Body of pancreas (tissue), 4 donors: ENCODE data around the gene GNE. TPM values are rescaled to one million over a fixed set of nuclear protein-coding genes. Genes with fewer than 3 reads are reported as not detected.
"Not testable (repeated sequence)": the region's sequence is repeated elsewhere in the genome, so short reads cannot be mapped to it uniquely, and the experiment has no call there.

Experiments
- ATAC-seq: fragments of 150-250 bp; one replicate; pipeline ENCODE4 v1.9.1; 2016
- DNase-seq, 4 donors: peaks; one replicate each; pipeline ENCODE4 v3.0.0-alpha.2; 2019
- H3K27ac ChIP-seq, 4 donors: fragments of 200-600 bp; sonication (generic); 1 replicate in 3 of 4; 2 replicates in 1 of 4; pipeline versions ENCODE4 v1.5.1 to v1.6.1; 2016 to 2019; ENCODE audit warnings: mild to moderate bottlenecking in 1 of 4, mixed read lengths in 1 of 4, moderate library complexity in 1 of 4
- H3K27me3 ChIP-seq, 2 donors: fragments of 200-600 bp; sonication (generic); one replicate each; pipeline ENCODE4 v1.6.0; 2016; ENCODE audit warnings: mild to moderate bottlenecking in 1 of 2
- H3K36me3 ChIP-seq, 2 donors: fragments of 200-600 bp; sonication (generic); replicated peaks in 1 of 2; 2 replicates each; pipeline ENCODE4 v1.5.1; 2016; ENCODE audit warnings: low read depth in 2 of 2; ENCODE audit not compliant: insufficient read depth in 1 of 2
- H3K4me1 ChIP-seq: fragments of 200-600 bp; sonication (generic); one replicate; pipeline ENCODE4 v1.6.0; 2016
- H3K4me3 ChIP-seq, 2 donors: fragments of 200-600 bp; sonication (generic); 1 replicate in 1 of 2; 2 replicates in 1 of 2; pipeline ENCODE4 v1.5.1; 2016 to 2019
- H3K9me3 ChIP-seq, 3 donors: fragments of 200-600 bp; sonication (generic); 1 replicate in 2 of 3; 2 replicates in 1 of 3; pipeline ENCODE4 v1.5.1; 2016
- CTCF ChIP-seq, 7 experiments: fragments of 450-650 bp in 4 of 7; fragments of 200-600 bp in 3 of 7; sonication (generic) in 3 of 7; IDR thresholded peaks; one replicate each; pipeline ENCODE4 v1.5.1; 2016 to 2019; ENCODE audit warnings: antibody characterized with exemption in 7 of 7
- POLR2A ChIP-seq, 3 donors: fragments of 450-650 bp; IDR thresholded peaks; one replicate each; pipeline ENCODE4 v1.6.1; 2016; ENCODE audit warnings: antibody characterized with exemption in 3 of 3, mild to moderate bottlenecking in 2 of 3
- WGBS, 2 donors: methylation state at CpG; one replicate each; pipeline ENCODE4 v1.1.5; 2017; 5-methylcytosine and 5-hydroxymethylcytosine counted together
- intact Hi-C: fragments of 100-400 bp; cut with DNase I; formaldehyde crosslinking; loops from one replicate; pipeline ENCODE4 v1.15.1; 2023
- total RNA-seq, 2 donors: library from RNA; depleted of rRNA; stranded (reverse); fragments of >200 nt; gene quantifications; one replicate each; pipeline ENCODE4 v1.1.0, GENCODE V29; 2016

GNE gene
- total RNA-seq, 2 donors from 2014 or later, result 7.3 to 15.8 TPM

DNA sequence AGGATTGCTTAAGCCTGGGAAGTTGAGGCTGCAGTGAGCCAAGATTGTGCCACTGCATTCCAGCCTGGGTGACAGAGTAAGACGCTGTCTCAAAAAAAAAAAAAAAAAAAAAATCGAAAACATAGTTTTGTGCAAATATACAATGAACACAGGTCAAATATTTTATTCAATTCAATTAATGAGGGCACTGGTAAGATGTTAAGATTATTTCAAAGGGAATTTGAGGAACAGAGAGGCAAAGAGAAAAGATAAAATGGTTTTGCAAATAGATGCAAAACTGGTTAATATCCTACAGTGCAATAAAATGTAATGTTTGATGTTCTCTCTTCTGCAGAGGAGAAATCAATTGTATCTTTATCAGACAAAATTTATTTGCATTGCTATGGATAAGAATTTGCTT, 39.5 kb upstream of the GNE start:
- Histone ChIP-seq H3K4me3 (no peak overlapping the region), H3K4me1 (peaks cover 4% of the 10 kb centered on the region), H3K27ac (no peak overlapping the region), H3K9me3 (no peaks in the 10 kb centered on the region), H3K36me3 (no peaks in the 10 kb centered on the region), H3K27me3 (no peaks in the 10 kb centered on the region)
- intact Hi-C loops, result no loop called here
- DNase-seq (no peak), ATAC-seq (no peak)
- TF ChIP-seq CTCF (IDR thresholded peaks at IDR 0.05) (no peak), POLR2A (IDR thresholded peaks at IDR 0.05) (no peak)
- WGBS, 2 donors, result 39 to 89% methylated on average over 2 of the region's 2 CpGs

DNA sequence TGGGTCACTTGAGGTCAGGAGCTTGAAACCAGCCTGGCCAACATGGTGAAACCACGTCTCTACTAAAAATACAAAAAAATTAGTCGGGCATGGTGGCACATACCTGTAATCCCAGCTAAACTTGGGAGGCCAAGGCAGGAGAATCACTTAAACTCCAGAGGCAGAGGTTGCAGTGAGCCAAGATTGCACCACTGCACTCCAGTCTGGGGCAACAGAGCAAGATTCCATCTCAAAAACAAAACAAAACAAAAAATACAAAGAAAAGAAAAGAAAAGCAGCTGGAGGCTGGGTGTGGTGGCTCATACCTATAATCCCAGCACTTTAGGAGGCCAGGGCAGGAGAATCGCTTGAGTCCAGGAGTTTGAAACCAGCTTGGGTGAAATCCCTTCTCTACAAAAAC, 36.7 kb upstream of the GNE start:
- H3K9me3 ChIP-seq, H3K27me3 ChIP-seq, DNase-seq, ATAC-seq, H3K27ac ChIP-seq, H3K4me1 ChIP-seq, H3K4me3 ChIP-seq, intact Hi-C loops, H3K36me3 ChIP-seq: not testable (repeated sequence)
- WGBS, 2 donors, result 82 to 89% methylated on average over 3 of the region's 3 CpGs

DNA sequence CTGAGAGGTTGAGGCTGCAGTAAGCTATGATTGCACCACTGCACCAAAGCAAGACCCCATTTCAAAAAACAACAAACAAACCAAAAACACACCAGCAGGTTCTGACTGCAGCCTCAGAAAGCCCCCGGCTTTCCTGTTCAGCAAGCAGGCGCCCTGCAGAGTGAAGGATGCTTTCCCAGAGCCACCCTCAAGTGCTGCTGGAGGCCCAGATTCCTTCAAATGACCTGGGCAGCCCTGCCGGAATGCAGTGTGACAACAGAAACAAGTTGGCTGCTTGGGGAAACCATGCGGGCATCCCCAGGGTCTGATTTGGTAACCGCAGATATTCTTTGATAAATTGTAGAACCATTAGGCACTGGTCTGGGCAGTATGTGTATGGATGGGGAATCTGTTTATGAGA, 35.7 kb upstream of the GNE start:
- 83 to 91% methylated on average over 5 of the region's 5 CpGs for WGBS, 2 donors
- ATAC-seq (no peak), DNase-seq (no peak)
- Histone ChIP-seq H3K36me3 (no peaks in the 10 kb centered on the region), H3K9me3 (no peaks in the 10 kb centered on the region), H3K4me1 (peaks cover 4% of the 10 kb centered on the region), H3K27ac (no peak overlapping the region), H3K27me3 (no peaks in the 10 kb centered on the region), H3K4me3 (no peak overlapping the region)
- intact Hi-C loops, result no loop called here
- TF ChIP-seq POLR2A (IDR thresholded peaks at IDR 0.05) (no peak), CTCF (IDR thresholded peaks at IDR 0.05) (no peak)

DNA sequence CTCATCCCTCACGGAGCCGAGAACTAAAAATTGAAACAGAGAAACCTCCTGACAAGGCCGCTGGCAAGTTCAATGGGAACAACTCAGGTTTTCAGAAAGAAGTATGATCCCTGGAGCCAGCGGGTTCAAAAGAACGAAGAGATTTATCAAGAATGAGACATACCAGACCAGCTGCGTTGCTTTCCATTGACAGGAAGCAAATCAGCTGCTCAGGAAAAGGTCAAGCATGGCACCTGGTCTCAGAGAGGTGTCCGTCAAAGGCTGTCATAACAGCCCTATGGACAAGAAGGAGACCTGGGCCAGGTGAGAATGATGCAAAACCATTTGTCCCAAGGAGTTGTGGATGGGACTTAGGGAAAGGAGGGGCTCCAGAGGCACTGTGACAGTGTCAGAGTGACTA, 34.9 kb upstream of the GNE start:
- intact Hi-C loops, result no loop called here
- no peak for DNase-seq

DNA sequence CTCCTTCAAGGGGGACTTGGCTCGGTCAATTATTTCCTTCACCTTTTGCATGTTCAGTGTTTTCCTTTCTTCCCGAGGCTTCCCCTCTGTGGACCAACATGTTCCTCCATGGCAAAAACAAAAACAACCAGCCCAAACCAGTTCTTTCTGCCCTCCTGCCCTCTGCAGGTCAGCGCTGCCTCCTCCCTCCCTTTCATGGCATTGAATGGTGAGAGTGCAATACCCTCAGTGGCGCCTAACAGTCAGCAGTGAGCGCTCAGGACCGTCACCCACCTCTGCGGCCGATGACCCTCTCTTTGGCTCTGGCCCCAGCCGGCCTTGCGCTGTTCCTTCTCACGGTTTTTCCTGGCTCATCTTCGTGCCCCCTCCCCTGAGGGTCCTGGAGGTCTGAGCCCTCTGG, 34.4 kb upstream of the GNE start:
- no peak overlapping the region for H3K27ac ChIP-seq
- no peaks in the 10 kb centered on the region for H3K9me3 ChIP-seq
- no peaks in the 10 kb centered on the region for H3K36me3 ChIP-seq
- TF ChIP-seq CTCF (IDR thresholded peaks at IDR 0.05) (no peak), POLR2A (IDR thresholded peaks at IDR 0.05) (no peak)
- H3K4me1 ChIP-seq, result peaks cover 4% of the 10 kb centered on the region
- DNase-seq (no peak), ATAC-seq (no peak)
- no peak overlapping the region for H3K4me3 ChIP-seq
- WGBS, 2 donors, result 88 to 90% methylated on average over 11 to 12 of the region's 12 CpGs
- no peaks in the 10 kb centered on the region for H3K27me3 ChIP-seq
- intact Hi-C loops, result no loop called here

More for the DNA sequence above, 34.9 kb upstream of the GNE start:
- no peak for ATAC-seq
- 87 to 89% methylated on average over 7 of the region's 7 CpGs for WGBS, 2 donors
- Histone ChIP-seq H3K4me3 (no peak overlapping the region), H3K27me3 (no peaks in the 10 kb centered on the region), H3K9me3 (no peaks in the 10 kb centered on the region), H3K4me1 (peaks cover 4% of the 10 kb centered on the region), H3K27ac (no peak overlapping the region), H3K36me3 (no peaks in the 10 kb centered on the region)
- TF ChIP-seq CTCF (IDR thresholded peaks at IDR 0.05) (no peak), POLR2A (IDR thresholded peaks at IDR 0.05) (no peak)
